ENCODE measurements around the gene AJM1.
"Not testable (repeated sequence)": the region's sequence is repeated elsewhere in the genome, so short reads cannot be mapped to it uniquely, and the experiment has no call there.

AJM1 gene

DNA sequence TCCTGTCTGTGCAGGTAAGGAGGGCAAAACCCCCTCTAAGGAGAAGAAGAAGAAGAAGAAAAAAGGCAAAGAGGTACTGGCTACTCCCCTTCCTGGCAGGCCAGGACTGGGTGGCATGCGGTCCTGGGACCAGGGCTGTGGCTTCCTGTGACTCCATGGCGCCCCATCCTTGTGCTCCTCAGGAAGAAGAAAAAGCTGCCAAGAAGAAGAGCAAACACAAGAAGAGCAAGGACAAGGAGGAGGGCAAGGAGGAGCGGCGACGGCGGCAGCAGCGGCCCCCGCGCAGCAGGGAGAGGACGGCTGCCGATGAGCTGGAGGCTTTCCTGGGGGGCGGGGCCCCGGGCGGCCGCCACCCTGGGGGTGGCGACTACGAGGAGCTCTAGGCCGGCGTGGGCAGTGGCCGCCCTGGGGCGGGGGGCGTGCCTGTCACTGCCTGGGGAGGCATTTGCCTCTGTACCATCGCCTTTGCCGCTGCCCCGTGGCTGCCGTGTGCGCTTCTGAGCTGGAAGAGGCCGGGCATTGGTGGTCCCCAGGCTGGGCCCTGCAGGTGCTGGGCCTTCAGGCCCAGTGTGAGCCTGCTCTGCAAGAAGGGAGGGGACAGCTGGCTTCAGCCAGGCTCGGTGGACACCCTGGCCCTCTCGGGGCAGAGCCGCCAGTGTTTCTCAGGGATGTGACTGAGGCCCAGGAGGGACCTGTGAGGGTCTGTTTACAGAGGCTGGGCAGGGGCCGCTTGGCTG, 2.0 kb upstream of the AJM1 start:
- Mint-ChIP-seq H3K4me3 (no peak overlapping the region), H3K27me3 (no peaks in the 10 kb centered on the region), H3K27ac (no peak overlapping the region), H3K36me3 (ENCODE audit: insufficient read depth) (peaks cover 31% of the 10 kb centered on the region), H3K9me3 (no peaks in the 10 kb centered on the region), H3K4me1 (ENCODE audit: low read depth in 2 of 2) (peaks cover 11 to 12% of the 10 kb centered on the region in 2 donors)
- ATAC-seq (replicated peaks), result no peak
- no peak for DNase-seq

DNA sequence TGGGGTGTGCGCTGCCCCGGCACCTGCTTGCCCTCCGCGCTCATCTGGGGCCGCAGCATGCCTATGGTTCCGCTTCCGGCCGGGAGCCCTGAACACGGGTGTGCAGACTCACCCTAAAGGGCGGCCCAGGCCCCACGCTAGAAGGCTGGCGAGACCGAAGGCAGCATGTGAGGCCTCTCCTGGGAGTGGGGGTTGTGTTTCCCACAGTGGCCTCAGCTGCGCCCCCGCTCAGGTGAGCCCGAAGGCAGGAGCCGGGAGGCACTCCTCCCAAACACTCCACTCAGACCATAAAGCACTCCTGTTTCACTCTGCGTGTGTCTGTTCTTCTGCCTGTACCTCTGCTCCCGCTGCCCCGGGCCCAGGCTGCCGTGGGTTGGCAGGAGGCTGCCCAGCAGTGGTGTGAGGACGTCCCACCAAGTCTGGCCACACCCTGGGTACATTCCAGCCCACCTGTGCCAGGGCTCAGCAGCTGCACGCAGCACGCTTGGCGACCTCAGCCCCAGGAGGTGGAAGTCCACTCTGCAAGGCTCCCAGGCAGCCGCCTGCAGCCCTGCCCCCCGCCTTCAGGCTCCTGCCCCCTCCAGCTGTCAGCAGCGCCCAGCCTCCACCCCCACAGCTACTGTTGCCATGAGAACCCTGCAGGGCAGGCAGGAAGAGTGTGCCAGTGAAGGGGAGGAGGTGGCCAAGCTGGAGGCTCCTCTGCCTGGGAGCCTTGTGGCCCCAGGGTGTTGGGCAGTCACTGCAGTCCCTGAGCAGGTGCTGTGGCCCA, 1.2 kb upstream of the AJM1 start:
- ATAC-seq (replicated peaks), result no peak
- no peaks in the 10 kb centered on the region for H3K9me3 Mint-ChIP-seq
- H3K4me3 Mint-ChIP-seq, result peak overlapping the region in 1 of 2 donors; percentile 92
- peak overlapping the region in 1 of 2 donors; percentile 88 for H3K27ac Mint-ChIP-seq
- peaks cover 31% of the 10 kb centered on the region for H3K36me3 Mint-ChIP-seq (ENCODE audit: insufficient read depth)
- H3K4me1 Mint-ChIP-seq (ENCODE audit: low read depth in 2 of 2), result peaks cover 11 to 12% of the 10 kb centered on the region in 2 donors
- no peak for DNase-seq
- no peaks in the 10 kb centered on the region for H3K27me3 Mint-ChIP-seq

DNA sequence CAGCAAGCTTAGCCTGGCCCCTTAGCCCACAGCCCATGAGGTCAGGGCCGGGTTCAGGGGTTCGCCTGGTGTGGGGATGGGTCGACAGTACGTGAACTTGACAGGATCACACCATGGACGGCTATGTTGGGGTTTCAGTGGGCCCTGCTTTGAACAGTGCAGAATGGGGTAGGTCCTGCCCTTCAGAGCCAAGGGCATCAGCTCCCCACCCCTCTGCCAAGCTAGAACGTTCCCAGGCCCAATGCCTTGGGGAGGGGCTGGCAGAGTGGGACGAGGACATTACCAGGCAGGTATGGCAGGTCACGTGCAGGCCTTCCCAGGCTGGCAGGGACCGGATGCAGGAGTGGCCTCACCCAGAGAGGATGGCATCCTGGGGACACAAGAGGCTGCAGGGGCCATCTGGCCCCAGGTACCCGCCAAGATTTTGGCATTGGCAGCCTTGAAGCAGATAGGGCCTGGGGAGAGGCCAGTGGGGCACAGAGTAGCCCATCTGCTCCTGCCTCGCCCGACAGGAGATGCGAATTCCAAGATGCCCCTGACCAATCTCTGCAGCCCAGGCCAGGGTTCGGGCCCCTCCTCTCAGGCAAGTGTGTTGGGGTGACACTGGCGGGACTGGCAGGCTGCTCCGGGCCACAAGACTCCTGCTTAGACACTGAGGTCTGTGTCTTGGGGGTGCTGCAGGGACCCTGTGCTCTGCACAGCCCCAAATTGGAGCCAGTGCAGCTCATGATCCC, 465 bp upstream of the AJM1 start:
- not testable (repeated sequence) for ATAC-seq (replicated peaks)
- H3K27ac Mint-ChIP-seq, result peak overlapping the region; percentile 79 to 88

DNA sequence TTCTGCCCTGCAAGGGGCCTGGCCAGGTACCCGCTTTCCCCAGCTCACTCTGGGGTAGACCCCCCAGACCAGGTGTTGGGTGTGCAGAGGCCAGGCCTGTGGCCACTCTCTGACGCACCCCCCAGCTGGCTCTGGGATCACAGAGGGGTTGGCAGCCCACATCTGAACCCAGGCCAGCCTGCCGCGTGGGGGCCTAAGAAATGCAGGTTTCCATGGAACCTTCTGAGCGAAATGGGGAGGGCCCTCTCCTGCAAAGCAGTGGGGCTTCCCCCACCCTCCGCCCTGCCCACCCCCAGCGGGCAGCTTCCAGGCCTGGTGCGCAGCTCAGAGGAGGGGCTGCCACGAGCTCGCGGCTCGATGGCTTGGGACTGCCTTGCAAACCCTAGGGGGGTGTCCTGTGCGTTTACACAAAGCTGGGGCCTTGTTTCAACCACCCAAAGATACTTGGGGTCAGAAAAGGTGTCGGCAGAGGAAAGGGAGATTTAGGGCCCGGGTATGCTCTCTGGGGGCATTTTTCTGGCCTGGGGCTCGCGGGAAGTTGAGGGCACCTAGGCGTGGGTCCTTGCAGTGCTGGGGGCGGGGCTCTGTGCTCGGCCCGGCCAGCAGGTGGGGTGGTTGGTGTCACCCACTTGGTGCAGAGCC, 1.0 kb downstream of the AJM1 start:
- Mint-ChIP-seq H3K27ac (peak overlapping the region in 1 of 2 donors; percentile 70), H3K27me3 (peaks cover 0 to 11% of the 10 kb centered on the region in 2 donors), H3K4me1 (ENCODE audit: low read depth in 2 of 2) (peaks cover 20% of the 10 kb centered on the region in 2 donors), H3K4me3 (peak overlapping the region; percentile 69 to 76), H3K36me3 (ENCODE audit: insufficient read depth) (peaks cover 47% of the 10 kb centered on the region)
- not testable (repeated sequence) for ATAC-seq (replicated peaks); DNase-seq; H3K9me3 Mint-ChIP-seq

More for the DNA sequence above, 465 bp upstream of the AJM1 start:
- H3K27me3 Mint-ChIP-seq, H3K9me3 Mint-ChIP-seq, DNase-seq: not testable (repeated sequence)
- H3K4me1 Mint-ChIP-seq (ENCODE audit: low read depth in 2 of 2), result peaks cover 12 to 13% of the 10 kb centered on the region in 2 donors
- peak overlapping the region; percentile 91 to 92 for H3K4me3 Mint-ChIP-seq
- peaks cover 38% of the 10 kb centered on the region for H3K36me3 Mint-ChIP-seq (ENCODE audit: insufficient read depth)

DNA sequence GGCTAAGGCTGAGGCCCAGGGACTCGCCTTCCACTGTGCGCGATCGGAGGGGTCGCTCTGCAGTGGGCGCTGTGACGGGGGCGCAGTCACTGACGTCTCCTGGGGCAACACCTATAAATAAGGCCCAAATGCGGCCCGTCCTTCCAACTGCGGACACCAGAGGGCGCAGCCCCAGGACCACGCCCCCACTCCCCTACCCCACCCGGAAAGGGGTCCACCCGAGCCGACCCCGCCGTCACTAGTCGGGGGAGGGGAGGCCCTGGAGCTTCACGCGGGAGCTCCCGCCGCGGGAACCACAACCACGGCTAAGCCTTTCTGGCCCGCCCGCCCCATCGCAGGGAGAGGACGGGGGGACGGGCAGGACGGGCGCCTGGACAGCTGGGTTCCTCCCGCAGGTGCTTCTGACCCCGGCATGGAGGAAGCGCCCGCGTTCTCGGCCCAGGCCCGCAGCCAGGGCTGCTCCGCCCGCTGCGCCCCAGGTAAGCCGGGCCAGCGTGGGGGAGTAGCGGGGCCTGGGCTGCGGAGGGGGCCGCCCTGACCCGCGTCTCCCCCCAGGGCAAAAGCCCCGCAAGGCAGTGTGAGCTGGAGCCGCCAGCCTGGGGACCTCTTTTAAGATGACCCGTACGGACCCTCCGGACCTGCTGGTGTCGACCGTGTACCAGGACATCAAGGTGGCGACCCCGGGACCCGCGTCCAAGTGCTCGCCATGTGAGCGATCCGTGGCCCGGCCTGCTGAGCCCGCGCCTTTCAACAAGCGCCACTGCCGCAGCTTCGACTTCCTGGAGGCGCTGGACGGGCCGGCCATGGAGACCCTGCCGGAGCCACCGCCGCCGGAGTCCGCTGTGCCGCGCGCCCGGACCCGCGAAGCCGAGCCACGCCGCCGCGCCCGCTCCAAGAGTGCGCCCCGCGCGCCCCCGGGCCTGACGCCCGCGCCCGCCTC, 1.8 kb downstream of the AJM1 start:
- peak; percentile 55 to 66 (median 61) for DNase-seq

DNA sequence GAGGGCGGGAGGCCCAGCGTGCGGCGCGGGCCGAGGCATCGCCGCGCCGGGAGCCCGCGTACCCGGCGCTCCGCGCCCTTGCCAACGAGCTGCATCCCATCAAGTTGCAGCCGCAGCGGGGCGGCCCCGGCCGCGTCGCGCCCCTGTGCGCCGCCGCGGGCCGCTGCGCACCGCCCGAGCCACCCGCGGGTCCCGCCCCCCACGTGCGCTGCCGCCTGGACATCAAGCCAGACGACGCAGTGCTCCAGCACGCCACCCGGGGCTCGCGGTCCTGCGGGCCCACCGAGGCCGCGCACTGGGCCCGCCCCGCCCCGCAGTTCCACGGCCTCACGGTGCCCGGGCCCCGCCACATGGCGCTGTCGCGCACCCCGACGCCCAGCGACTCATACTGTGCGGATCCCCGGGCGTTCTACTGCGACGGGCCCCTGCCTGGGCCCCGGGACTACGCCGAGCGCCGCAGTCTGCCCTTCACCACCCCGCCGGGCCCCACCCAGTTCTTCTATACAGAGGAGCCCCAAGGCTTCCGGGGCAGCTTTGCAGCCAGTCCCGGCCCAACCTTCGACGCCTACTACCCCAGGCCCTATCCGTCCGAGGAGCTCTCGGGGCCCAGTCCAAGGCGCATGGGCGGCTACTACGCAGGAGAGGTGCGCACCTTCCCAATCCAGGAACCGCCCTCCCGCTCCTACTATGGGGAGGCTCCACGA, 2.6 kb downstream of the AJM1 start:
- H3K36me3 Mint-ChIP-seq (ENCODE audit: insufficient read depth), result peaks cover 55% of the 10 kb centered on the region
- H3K27me3 Mint-ChIP-seq, result peaks cover 0 to 11% of the 10 kb centered on the region in 2 donors
- no peaks in the 10 kb centered on the region for H3K9me3 Mint-ChIP-seq
- H3K4me1 Mint-ChIP-seq (ENCODE audit: low read depth in 2 of 2), result peaks cover 17 to 24% of the 10 kb centered on the region in 2 donors
- no peak for ATAC-seq (replicated peaks)
- peak overlapping the region; percentile 33 to 54 for H3K4me3 Mint-ChIP-seq
- no peak for DNase-seq
- H3K27ac Mint-ChIP-seq, result peak overlapping the region in 1 of 2 donors; percentile 66

More for the DNA sequence above, 1.8 kb downstream of the AJM1 start:
- peaks cover 54% of the 10 kb centered on the region for H3K36me3 Mint-ChIP-seq (ENCODE audit: insufficient read depth)
- H3K27me3 Mint-ChIP-seq, result peaks cover 0 to 11% of the 10 kb centered on the region in 2 donors
- peak overlapping the region; percentile 69 to 76 for H3K4me3 Mint-ChIP-seq
- peak overlapping the region in 1 of 2 donors; percentile 70 for H3K27ac Mint-ChIP-seq
- H3K4me1 Mint-ChIP-seq (ENCODE audit: low read depth in 2 of 2), result peaks cover 20 to 22% of the 10 kb centered on the region in 2 donors
- peak; percentile 3 for ATAC-seq (replicated peaks)
- H3K9me3 Mint-ChIP-seq, result not testable (repeated sequence)

DNA sequence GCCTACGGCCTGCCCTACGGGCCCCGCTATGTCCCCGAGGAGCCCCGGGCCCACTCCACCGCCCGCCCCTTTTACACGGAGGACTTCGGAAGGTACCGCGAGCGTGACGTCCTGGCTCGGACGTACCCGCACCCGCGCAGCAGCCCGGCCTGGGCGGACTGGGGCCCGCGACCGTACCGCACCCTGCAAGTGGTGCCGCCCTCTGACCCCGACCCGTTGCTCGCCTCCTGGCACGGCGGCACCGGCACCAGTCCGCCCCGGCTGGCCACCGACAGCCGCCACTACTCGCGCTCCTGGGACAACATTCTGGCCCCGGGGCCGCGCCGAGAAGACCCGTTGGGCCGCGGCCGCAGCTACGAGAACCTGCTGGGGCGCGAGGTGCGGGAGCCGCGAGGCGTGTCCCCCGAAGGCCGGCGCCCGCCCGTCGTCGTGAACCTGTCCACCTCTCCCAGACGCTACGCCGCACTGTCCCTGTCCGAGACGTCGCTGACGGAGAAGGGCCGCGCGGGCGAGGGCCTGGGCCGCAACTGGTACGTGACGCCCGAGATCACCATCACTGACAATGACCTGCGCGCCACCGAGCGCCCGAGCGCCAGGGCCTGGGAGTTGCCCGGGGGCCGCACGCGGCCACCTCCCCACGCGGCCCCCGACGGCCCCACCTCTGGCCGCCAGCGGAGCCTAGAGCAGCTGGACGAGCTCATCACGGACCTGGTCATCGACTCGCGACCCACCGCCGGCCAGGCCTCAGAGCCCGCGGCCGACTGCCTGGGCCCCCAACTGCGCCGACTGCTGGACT, 3.4 kb downstream of the AJM1 start:
- Mint-ChIP-seq H3K36me3 (ENCODE audit: insufficient read depth) (peaks cover 57% of the 10 kb centered on the region), H3K27ac (peak overlapping the region in 1 of 2 donors; percentile 66), H3K4me3 (peak overlapping the region; percentile 33 to 64), H3K4me1 (ENCODE audit: low read depth in 2 of 2) (peaks cover 13 to 22% of the 10 kb centered on the region in 2 donors), H3K27me3 (peaks cover 0 to 11% of the 10 kb centered on the region in 2 donors), H3K9me3 (no peaks in the 10 kb centered on the region)
- DNase-seq (no peak), ATAC-seq (replicated peaks) (no peak)

DNA sequence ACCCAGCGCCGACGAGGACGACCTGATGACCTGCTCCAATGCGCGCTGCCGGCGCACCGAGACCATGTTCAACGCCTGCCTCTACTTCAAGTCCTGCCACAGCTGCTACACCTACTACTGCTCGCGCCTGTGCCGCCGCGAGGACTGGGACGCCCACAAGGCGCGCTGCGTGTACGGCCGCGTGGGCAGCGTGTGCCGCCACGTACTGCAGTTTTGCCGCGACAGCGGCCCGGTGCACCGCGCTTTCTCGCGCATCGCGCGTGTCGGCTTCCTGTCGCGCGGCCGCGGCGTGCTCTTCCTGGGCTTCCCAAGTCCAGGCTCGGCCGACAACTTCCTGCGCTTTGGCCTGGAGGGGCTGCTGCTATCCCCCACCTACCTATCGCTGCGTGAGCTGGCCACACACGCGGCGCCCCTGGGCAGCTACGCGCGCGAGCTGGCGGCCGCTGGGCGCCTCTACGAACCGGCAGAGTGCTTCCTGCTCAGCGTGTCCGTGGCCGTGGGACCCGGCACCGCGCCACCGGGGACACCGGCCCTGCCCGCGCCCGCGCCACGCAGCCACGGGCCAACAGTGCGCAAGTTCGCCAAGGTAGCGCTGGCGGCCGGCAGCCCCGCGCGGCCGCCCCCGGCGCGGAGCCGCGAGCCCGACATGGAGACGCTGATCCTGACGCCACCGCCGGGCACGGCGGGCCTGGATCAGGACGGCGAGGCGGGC, 4.3 kb downstream of the AJM1 start:
- ATAC-seq (replicated peaks) (no peak), DNase-seq (no peak)
- Mint-ChIP-seq H3K9me3 (no peaks in the 10 kb centered on the region), H3K36me3 (ENCODE audit: insufficient read depth) (peaks cover 59% of the 10 kb centered on the region), H3K27ac (peak overlapping the region; percentile 41), H3K27me3 (peaks cover 0 to 11% of the 10 kb centered on the region in 2 donors), H3K4me1 (ENCODE audit: low read depth in 2 of 2) (peaks cover 17 to 18% of the 10 kb centered on the region in 2 donors), H3K4me3 (peak overlapping the region; percentile 25 to 92)

DNA sequence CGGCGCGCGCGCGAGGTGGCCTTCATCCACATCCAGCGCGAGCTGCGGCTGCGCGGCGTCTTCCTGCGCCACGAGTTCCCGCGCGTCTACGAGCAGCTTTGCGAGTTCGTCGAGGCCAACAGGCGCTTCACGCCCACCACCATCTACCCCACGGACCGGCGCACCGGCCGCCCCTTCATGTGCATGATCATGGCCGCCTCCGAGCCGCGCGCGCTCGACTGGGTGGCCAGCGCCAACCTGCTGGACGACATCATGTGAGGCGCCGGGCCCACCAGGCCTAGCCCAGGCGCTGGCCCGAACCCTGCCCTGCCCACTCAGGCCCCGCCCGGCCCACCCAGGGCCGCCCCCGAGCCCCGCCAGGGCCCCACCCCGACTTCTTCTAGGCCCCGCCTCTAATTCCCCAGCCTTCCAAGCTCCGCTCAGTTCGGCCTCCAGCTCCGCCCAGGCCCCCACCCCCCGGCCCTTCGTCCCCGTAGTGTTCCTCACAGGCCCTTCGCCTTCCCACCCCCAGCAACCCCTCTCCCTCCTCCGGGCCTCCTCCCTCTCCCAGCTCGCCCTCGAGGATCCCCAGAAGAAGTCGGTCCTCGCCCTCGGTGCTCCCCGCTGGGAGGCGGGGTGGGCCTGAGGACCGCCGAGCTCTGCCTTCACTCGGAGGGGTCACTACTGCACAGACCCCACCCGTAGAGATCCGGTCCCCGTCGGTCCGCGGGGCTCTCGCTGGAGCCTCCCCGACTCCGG, 5.0 kb downstream of the AJM1 start:
- ATAC-seq (replicated peaks) (no peak), DNase-seq (no peak)
- Mint-ChIP-seq H3K27ac (peak overlapping the region; percentile 93 to 94), H3K4me1 (ENCODE audit: low read depth in 2 of 2) (peaks cover 15 to 16% of the 10 kb centered on the region in 2 donors), H3K36me3 (ENCODE audit: insufficient read depth) (peaks cover 58% of the 10 kb centered on the region), H3K27me3 (peaks cover 0 to 11% of the 10 kb centered on the region in 2 donors), H3K4me3 (peak overlapping the region; percentile 92), H3K9me3 (no peaks in the 10 kb centered on the region)

DNA sequence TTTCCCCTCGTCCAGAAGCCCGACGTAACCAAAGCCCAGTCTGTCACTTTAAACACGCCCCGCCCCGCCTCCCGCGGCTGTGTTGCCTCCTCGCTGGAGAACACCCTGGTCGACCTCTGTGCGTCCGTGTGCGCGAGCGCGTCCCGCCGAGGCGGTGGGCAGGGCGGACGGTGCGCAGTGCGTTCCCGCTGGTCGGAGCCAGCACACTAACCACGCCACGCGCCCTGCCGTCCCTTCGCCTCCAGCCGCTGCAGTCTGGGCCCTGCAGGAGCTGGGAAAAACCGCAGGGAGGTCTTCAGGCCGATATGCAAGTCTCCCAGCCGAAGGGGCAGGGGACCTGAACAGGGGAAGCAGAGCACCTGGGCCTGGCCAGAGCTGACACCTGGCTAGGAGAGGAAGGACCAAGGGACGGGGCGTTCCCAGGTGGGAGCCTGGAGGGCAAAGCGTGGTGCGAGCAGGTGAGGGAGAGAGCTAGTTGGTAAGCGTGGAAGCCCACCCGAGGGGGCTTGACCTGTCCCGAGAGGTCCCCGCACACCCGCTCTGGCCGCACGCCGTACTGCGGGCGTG, 5.6 kb downstream of the AJM1 start:
- peaks cover 58% of the 10 kb centered on the region for H3K36me3 Mint-ChIP-seq (ENCODE audit: insufficient read depth)
- peak; percentile 27 for ATAC-seq (replicated peaks)
- no peaks in the 10 kb centered on the region for H3K9me3 Mint-ChIP-seq
- H3K4me3 Mint-ChIP-seq, result peak overlapping the region; percentile 92
- peaks cover 0 to 11% of the 10 kb centered on the region in 2 donors for H3K27me3 Mint-ChIP-seq
- peaks cover 13% of the 10 kb centered on the region in 2 donors for H3K4me1 Mint-ChIP-seq (ENCODE audit: low read depth in 2 of 2)
- DNase-seq, result peak; percentile 75 to 78 (median 78)
- H3K27ac Mint-ChIP-seq, result peak overlapping the region; percentile 93 to 94
